Stomach (tissue), 4 donors: ENCODE data around the gene HTR2A.

Experiments used
- CTCF ChIP-seq, 7 experiments: fragments of 450-650 bp in 4 of 7; fragments of 200-600 bp in 3 of 7; sonication (generic) in 3 of 7; IDR thresholded peaks; one replicate each; pipeline ENCODE4 v1.5.1; 2016 to 2019; ENCODE audit warnings: antibody characterized with exemption in 7 of 7, control low read depth in 2 of 7, mild to moderate bottlenecking in 1 of 7
- POLR2A ChIP-seq, 4 donors: fragments of 450-650 bp; IDR thresholded peaks; one replicate each; pipeline ENCODE4 v1.6.1; 2016; ENCODE audit warnings: antibody characterized with exemption in 4 of 4, control low read depth in 2 of 4, mild to moderate bottlenecking in 1 of 4, moderate library complexity in 1 of 4
- POLR2AphosphoS5 ChIP-seq, 3 donors: sonication (generic); formaldehyde crosslinking; IDR thresholded peaks; one replicate each; pipeline ENCODE4 v1.6.1; 2016; ENCODE audit warnings: antibody characterized with exemption in 3 of 3

- TF ChIP-seq CTCF (IDR thresholded peaks at IDR 0.05), result no peak
- no peak for TF ChIP-seq POLR2A (IDR thresholded peaks at IDR 0.05)
- TF ChIP-seq POLR2AphosphoS5 (IDR thresholded peaks at IDR 0.05), result no peak
These were observed 38.1 kb downstream of the HTR2A start for GRCh38 chr13:46858776-46859175.
